GM19463 (cell line): ENCODE results near the gene PACS1.
"Not testable (repeated sequence)": the region's sequence is repeated elsewhere in the genome, so short reads cannot be mapped to it uniquely, and the experiment has no call there.

Source experiments
- ATAC-seq: cut with Tn5 transposase; IDR thresholded peaks from one replicate; pipeline ENCODE4 v1.9.1; 2021; ENCODE audit warnings: mild to moderate bottlenecking, moderate library complexity; ENCODE audit not compliant: unreplicated experiment

PACS1 gene

DNA sequence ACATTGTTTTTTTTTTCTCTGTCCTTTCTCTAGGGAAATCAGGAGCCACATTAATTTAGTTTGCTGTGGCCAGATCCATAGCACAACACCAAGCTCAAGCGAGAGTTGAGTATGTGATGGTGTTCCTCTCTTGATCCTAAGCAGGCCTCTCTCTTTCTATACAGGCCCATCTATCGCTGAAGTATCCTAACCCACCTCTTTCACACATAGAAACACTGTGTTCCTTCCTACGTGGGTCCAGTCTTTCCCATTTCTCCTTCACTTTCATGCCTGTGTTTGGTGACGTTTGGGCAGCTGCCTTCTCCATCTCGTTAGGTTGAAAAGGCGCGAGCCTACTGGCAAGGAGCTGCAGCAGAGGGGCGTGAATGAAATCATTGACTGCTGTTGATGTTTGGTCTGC, 2.4 kb downstream of the PACS1 start:
- no peak for ATAC-seq

DNA sequence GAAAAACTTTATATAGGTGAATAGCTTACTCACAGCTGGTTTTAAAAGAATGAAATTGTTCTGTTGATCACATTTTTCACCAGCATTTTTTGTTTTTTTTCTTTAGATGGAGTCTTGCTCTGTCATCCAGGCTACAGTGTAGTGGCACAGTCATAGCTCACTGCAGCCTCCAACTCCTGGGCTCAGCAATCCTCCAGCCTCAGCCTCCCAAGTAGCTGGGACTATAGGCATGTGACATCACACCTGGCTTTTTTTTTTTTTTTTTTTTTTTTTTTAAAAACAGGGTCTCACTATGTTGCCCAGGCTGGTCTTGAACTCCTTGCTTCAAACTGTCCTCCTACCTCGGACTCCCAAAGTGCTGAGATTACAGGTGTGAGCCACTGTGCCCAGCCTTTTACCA, 3.6 kb downstream of the PACS1 start:
- ATAC-seq: no peak

- ATAC-seq: no peak
Measured at GRCh38 chr11:66075273-66075672, 5.2 kb downstream of the PACS1 start.

DNA sequence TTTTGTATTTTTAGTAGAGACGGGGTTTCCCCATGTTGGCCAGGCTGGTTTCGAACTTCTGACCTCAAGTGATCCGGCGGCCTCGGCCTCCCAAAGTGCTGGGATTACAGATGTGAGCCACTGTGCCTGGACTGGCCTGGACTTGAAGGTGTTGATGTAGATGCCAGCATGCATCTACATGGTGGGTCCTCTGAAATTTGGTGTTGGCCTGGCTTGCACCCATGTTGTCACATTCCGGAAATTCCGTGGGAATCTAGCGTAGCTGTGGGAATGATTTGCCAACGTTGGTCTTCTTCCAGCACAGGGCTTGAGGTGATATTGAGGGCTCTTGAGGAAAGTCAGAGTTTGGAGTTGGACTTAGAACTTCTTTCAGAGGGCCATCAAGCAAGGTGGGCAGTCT, 6.5 kb downstream of the PACS1 start:
- ATAC-seq: no peak

DNA sequence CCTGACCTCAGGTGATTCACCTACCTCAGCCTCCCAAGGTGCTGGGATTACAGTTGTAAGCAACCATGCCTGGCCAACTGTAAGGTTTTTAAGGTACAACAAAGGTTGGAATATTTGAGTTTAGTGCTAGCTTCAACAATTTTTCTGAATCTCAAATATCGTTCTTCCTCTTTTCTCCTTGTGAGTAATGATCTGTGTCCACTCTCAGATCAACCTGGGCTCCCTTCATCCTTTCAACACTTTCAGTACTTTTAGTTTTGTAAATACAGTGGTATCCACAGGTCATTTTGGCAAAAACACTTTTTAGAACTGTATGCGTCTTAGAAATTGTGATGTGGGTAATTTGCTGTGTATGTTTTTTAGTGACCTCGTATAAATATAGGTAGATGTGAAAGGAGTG, 7.9 kb downstream of the PACS1 start:
- no peak for ATAC-seq

DNA sequence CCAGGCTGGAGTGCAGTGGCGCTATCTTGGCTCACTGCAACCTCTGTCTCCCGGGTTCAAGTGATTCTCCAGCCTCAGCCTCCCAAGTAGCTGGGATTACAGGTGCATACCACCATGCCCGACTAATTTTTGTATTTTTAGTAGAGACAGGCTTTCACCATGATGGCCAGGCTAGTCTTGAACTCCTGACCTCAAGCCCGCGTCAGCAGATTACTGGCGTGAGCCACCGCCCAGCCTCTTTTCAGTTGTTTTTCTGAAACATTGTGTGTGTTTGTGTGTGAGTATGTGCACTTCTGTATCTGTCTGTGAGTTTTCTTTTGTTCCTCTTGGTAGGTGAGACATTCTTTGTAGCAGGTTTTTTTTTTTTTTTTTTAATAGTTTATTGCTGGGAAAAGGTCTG, 8.9 kb downstream of the PACS1 start:
- not testable (repeated sequence) for ATAC-seq

GRCh38 chr11:66080055-66080817, 10.2 kb downstream of the PACS1 start:
- no peak for ATAC-seq

DNA sequence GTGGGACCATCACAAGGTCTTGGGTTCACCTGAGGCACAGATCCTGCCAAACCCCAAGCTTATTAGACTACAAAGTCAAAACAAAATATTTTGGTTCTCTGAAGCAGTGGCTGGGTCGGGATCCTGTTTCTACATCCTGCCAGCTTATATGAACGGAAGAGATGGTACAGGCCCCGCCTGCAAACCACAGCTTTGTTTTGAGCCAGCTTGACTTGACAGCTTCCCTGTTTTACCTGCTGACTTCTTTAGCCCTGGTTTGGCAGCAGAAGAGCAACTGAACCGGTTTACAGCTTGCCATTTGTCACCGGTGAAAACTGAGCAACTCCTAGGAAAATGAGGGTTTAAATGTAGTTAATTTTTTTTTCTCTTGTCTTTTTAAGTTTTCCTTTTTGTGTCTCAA, 11.4 kb downstream of the PACS1 start:
- peak; percentile 77 for ATAC-seq

GRCh38 chr11:66082946-66083698, 13.1 kb downstream of the PACS1 start:
- no peak for ATAC-seq

- no peak for ATAC-seq
Measured at GRCh38 chr11:66083767-66084166, 13.7 kb downstream of the PACS1 start.

- ATAC-seq: no peak
Measured at GRCh38 chr11:66084821-66085475, 14.9 kb downstream of the PACS1 start.

- ATAC-seq: no peak
Measured at GRCh38 chr11:66087148-66087908, 17.3 kb downstream of the PACS1 start.

DNA sequence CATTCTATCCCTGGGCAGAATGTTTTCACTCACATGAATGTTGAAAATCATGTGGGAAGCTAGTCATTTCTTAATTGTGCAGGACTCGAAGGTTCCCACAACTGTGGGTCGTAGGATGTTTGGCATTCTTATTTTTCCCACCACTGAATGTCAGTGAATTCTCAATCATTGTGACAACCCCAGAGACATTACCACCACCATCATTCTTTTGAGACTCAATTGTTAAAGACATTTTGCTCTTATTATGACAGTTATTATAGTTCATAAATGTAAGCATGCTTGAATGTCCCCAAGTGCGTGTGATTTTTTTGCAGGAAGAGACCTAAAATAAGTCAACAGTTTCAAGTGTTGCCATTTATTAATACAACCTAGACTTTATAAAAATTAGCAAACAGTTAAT, 19.0 kb downstream of the PACS1 start:
- no peak for ATAC-seq

DNA sequence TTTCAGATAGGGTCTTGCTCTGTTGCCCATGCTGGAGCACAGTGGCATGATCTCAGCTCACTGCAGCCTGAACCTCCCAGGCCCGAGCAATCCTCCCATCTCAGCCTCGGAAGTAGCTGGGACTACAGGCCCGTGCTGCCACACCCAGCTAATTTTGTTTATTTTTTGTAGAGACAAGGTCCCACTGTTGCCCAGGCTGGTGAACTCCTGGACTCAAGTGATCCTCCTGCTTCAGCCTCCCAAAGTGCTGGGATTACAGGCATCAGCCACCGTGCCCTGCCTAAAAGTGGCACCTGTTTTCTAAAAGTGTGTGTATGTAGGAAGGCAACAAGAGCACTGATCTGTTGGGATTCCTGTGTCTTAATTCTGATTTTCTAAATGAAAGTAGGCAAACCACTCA, 20.2 kb downstream of the PACS1 start:
- ATAC-seq: no peak

GRCh38 chr11:66092125-66092524, 22.1 kb downstream of the PACS1 start:
- not testable (repeated sequence) for ATAC-seq

DNA sequence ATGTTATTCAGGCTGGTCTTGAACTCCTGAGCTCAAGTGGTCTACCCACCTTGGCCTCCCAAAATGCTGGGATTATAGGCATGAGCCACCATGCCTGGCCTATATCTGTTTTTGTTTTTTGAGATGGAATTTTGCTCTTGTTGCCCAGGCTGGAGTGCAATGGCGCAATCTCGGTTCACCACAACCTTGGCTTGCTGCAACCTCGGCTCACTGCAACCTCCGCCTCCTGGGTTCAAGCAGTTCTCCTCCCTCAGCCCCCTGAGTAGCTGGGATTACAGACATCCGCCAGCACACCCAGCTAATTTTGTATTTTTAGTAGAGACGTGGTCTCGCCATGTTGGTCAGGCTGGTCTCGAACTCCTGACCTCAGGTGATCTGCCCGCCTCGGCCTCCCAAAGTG, 29.7 kb downstream of the PACS1 start:
- ATAC-seq: not testable (repeated sequence)

DNA sequence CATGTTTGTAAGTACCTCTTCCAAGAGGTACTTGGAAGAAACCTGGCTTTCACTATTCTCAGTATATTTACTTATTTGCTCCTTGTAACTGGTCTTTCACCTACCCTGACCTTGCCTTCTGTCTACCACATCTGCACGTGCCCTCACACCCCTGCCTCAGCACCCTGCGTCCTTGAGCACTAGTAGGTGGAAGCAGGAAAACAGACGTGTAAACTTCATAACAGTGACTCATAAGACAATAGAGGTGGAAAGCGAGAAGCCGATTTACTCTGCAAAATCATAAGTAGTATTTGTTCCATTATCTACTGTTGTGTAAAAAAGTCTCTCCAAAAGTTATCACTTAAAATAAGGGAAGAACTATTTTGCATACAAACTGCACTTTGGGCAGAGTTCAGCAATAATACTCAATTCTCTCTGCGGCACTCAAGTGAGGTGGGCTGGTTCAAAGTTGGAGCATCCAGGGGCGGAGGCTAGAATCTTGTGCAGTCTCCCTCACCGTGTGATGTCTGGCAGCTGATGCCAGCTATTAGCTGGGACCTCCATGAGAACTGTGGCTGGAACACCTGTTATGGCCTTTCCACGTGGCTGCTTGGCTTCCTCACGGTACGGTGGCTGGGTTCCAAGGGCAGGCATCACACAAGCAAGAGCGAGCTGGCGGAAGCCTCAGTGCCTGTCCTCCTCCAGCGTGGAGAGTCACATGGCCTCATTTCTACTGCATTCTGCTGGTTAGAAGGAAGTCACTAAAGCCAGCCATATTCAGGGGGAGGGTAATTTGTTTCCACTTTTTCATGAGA, 30.4 kb downstream of the PACS1 start:
- ATAC-seq: peak; percentile 71

GRCh38 chr11:66101066-66101464, 31.0 kb downstream of the PACS1 start:
- peak; percentile 30 for ATAC-seq

DNA sequence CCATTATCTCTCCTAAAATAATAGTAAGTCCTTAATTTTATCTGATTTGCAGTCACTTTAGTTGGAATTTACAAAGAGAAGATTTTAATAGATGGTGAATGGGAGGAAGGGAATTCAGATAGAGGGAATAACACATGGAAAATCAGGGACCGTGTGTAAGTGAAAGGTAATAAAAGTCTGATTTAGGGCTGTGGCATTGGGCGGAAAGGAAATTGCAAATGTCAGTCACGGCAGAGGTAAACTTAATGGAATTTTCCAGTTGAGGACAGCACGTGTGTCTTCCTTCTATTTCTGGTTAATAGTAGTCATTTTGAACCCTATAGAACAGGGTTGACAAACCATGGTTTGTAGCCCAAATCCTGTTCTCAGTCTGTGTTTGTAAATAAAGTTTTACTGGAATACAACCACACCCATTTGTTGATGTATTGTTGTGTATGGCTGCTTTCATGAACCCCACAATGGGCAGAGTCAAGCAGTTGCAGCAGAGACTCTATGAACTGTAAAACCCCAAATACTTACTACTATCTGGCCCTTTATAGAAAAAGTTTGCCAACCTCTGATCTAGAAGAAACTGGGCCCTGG, 34.1 kb downstream of the PACS1 start:
- ATAC-seq: no peak
